COLO668 (cell line): ENCODE measurements around the gene LIPA.

ENCODE experiments used
- DNase-seq: peaks from one replicate; lab custom pipeline; 2025; ENCODE audit not compliant: unreplicated experiment; lab: John Stamatoyannopoulos, UW

LIPA gene

GRCh38 chr10:89241486-89242344 is 9.9 kb downstream of the LIPA start:
- DNase-seq: no peak

DNA sequence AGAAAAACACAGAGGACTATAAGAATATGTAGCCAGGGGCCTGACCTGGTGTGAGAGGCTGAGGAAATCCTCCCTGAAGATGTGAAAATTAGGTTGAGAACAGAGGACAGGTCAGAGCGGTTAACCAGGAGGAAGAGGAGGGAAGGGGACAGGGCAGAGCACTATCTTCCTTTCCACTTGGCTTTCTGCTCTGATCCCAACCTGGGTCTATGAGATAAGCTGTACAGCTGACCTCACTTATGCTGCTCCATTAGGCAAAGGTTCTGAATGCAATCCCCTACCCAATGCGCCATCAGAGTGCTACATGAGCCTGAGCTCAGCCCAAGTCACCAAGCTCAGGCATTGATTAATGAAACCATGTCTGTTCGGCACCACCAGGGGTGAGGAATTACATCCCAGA is 10.5 kb downstream of the LIPA start:
- DNase-seq: no peak

- no peak for DNase-seq
Observed at GRCh38 chr10:89240519-89240918, 11.1 kb downstream of the LIPA start.

- DNase-seq: no peak
Observed at GRCh38 chr10:89238956-89239644, 12.5 kb downstream of the LIPA start.

DNA sequence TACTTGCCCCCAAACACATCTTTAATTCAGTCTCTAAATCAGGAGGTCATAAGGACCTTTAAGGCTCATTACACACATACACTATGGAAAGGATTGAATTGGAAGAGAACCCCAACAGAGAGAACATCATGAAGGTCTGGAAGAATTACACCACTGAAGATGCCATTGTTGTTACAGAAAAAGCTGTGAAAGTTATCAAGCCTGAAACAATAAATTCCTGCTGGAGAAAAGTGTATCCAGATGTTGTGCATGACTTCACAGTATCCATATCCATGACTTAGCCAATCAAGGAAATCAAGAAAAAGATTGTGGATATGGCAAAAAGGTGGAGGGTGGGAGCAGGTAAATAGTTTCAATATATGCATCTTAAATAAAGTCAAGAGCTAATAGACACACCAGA is 13.7 kb downstream of the LIPA start:
- no peak for DNase-seq

DNA sequence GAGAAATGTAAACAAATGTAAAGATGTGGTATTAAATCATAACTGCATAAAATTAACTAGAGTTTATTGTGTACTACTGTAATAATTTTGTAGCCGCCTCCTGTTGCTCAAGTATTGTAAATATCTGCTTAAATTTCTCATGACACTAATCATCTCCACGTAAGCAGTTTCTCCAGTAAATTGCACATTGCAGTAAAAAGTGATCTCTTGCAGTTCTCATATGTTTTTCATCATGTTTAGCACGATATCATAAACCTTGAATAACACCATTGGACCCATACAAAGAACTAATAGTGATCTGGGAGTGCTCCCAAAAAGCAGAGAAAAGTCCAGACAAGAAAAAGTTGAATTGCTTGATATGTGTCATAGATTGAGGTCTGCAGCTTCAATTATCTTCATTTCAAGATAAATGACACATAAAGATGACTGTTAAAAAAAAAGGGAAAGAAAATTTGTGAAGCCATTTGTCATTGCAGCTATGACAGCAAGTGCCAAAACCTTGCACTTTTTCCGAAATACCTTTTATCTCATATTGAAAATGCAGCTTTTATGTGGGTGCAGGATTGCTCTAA is 15.3 kb downstream of the LIPA start:
- DNase-seq: no peak

GRCh38 chr10:89235073-89235798 is 16.3 kb downstream of the LIPA start:
- DNase-seq: no peak

DNA sequence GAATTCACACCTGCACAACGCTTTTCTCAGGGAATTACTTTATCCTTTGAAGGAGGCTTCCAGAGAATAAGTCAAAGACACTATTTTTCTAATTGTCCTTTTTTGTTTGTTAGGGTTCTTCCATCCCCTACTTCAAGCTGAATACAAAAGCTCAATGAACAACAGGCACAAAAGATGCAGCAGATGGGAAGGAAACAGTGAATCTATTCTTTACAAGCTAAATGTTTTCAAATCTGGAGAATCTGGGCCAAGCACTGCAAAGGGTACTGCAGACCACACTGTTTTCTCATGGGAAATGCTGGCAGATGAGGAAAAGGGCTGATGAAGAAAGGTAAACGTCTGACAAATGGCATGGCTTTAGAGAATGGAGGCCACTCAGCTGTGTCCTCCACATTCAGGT is 18.5 kb downstream of the LIPA start:
- DNase-seq: no peak

DNA sequence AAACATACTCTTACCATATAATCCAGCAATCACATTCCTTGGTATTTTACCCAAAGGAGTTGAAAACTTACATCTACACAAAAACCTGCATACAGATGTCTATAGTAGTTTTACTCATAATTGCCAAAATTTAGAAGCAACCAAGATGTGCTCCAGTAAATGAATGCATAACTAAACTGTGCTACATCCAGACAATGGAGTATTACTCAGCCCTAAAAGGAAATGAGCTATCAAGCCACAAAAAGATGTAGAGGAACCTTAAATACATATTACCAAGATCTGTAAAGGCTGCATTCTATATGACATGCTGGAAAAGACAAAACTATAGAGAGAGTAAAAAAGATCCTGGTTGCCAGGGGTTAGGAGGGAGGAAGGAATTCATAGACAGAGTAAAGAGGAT is 22.6 kb downstream of the LIPA start:
- DNase-seq: no peak

DNA sequence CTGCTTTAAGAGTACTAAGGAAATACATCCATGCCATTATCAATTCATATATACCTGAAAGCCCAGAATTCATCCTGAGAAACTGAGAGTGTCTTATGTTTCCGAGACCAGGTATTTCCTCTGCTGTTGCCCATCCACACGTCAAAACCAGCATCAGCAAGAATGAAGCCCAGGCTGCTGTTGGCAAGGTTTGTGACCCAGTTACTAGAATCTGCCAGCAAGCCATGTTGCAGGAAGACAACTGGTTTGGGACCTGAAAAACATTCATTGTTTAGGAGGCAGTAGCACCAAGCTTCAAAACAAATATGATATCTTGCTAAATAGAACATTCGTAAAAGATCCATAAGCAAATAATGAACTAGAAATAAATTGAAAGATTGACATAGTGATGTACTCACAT is 23.4 kb downstream of the LIPA start:
- no peak for DNase-seq

GRCh38 chr10:89226891-89227290 is 24.7 kb downstream of the LIPA start:
- DNase-seq: no peak

- DNase-seq: no peak
Observed at GRCh38 chr10:89224739-89225443, 26.7 kb downstream of the LIPA start.

DNA sequence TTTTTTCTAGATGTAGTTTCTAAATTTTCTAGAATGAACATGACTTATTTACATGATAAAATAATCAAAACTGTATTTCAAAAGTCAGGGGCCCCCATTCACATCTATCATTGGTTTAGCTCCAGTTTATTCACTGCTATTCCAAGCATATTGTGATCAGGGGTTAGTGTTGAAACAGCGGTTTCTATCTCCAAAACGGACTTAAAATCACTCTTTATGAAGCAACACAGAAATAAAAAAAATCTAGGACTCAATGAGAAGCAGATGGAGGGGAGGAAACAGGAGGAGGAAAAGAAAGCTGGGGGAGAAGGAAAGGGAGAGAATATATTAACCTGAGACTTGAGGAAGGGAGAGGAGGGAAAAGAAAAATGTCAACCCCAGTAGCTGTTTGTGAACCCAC is 29.7 kb downstream of the LIPA start:
- no peak for DNase-seq

DNA sequence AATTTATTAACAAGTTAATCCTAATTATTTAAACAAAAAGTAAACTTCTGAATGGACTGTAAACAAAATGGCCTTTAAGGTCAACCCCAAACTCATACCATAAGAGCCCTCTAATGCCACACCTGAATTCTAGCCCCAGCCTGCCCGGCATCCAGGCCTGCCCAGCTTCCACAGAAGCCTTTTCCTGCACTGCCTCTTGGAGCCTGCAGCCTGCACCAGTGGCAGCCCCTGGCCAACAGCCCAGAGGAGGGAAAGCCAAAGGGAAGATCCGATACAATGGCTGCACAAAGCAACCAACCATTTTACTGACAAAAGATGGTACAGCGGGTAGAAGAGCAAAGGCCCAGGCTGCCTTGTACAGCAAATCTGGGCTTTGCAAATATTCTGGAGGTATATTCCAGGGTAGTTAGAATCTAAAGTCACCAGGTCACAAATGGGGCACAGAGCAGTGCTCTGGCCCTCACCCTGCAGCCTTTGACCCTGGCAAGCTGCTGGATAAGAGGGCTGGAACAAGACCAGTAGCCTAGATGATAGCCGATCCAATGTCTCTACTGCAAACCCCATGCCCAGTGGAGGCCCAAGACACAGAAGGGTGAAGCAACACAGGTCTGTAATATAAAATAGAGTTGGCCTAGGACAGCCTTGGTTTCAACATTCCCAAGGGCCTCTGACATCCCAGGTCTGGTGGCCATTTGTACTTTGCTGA is 31.9 kb downstream of the LIPA start:
- DNase-seq: no peak

- DNase-seq: peak; percentile 38
Observed at GRCh38 chr10:89217057-89217990, 34.3 kb downstream of the LIPA start.

- no peak for DNase-seq
Observed at GRCh38 chr10:89216056-89216455, 35.5 kb downstream of the LIPA start.

GRCh38 chr10:89215511-89215910 is 36.1 kb downstream of the LIPA start:
- DNase-seq: no peak

DNA sequence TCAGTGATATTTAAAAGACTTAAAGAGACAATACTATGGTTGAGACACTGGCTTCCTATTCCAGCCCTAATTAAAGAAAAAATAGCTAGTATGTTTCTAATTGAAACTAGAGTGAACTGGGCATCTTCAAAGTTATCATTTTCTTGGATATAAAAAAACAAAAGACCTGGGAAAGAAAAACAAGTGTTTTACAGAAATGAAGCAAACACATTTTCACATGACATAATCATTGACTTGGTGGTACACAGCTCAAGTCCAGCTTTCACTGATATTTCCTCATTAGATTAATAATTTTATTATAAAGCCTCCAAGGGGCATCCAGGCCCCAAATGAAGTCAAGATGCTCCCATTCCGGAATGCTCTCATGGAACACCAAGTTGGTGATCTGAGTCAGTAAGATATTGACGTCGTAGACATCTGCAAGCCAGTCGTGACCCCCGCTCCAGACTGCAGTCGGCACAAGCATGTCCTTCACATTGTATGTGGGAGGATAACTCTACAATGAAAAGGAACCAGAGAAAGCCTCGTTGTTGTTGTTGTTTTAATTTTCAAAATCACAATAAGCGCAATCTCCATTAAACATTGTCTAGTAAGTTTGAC is 36.9 kb downstream of the LIPA start:
- no peak for DNase-seq
